Vagina (tissue), 2 donors: Measurements from ENCODE around the gene PAX2. TPM values are rescaled to one million over a fixed set of nuclear protein-coding genes. Genes with fewer than 3 reads are reported as not detected.
A peak's percentile ranks its signal among the peaks of the same experiment; 100 is the strongest.

Source experiments
- DNase-seq, 2 donors: peaks; one replicate each; pipeline ENCODE4 v3.0.0-alpha.2; 2017; ENCODE audit errors: extremely low spot score in 2 of 2
- H3K27ac ChIP-seq: fragments of 200-600 bp; sonication (generic); one replicate; pipeline ENCODE4 v1.5.1; 2019
- H3K27me3 ChIP-seq: fragments of 200-600 bp; sonication (generic); one replicate; pipeline ENCODE4 v1.5.1; 2019
- H3K36me3 ChIP-seq, 2 donors: fragments of 200-600 bp; sonication (generic); one replicate each; pipeline ENCODE4 v1.5.1; 2017 to 2019
- H3K4me1 ChIP-seq: fragments of 200-600 bp; sonication (generic); one replicate; pipeline ENCODE4 v1.5.1; 2019
- H3K4me3 ChIP-seq, 2 donors: fragments of 200-600 bp; sonication (generic); 1 replicate in 1 of 2; 2 replicates in 1 of 2; pipeline ENCODE4 v1.5.1; 2016 to 2019
- H3K9me3 ChIP-seq: fragments of 200-600 bp; sonication (generic); one replicate; pipeline ENCODE4 v1.5.1; 2019
- POLR2A ChIP-seq, 2 donors: fragments of 450-650 bp; IDR thresholded peaks; one replicate each; pipeline ENCODE4 v1.6.1; 2017; ENCODE audit warnings: antibody characterized with exemption in 2 of 2, mild to moderate bottlenecking in 2 of 2, moderate library complexity in 2 of 2
- POLR2AphosphoS5 ChIP-seq, 2 donors: sonication (generic); formaldehyde crosslinking; IDR thresholded peaks; one replicate each; pipeline ENCODE4 v1.9.0; 2017; ENCODE audit warnings: antibody characterized with exemption in 2 of 2, mild to moderate bottlenecking in 2 of 2, low read depth in 1 of 2; ENCODE audit not compliant: insufficient read depth in 1 of 2
- intact Hi-C: fragments of 100-400 bp; cut with DNase I; formaldehyde crosslinking; loops from one replicate; pipeline ENCODE4 v1.15.1; 2023
- total RNA-seq: library from RNA; depleted of rRNA; stranded (reverse); fragments of >200 nt; gene quantifications from one replicate; pipeline ENCODE4 v1.2.3, GENCODE V29; 2016
- TF ChIP-seq, protein P1 (sequence below), 3 experiments: fragments of 450-650 bp in 2 of 3; fragments of 200-600 bp in 1 of 3; sonication (generic) in 1 of 3; IDR thresholded peaks; one replicate each; pipeline ENCODE4 v1.5.1; 2017 to 2019; ENCODE audit warnings: antibody characterized with exemption in 3 of 3, mild to moderate bottlenecking in 2 of 3, moderate library complexity in 2 of 3

The PAX2 gene
- total RNA-seq, 1 donor from 2014 or later: not detected

DNA sequence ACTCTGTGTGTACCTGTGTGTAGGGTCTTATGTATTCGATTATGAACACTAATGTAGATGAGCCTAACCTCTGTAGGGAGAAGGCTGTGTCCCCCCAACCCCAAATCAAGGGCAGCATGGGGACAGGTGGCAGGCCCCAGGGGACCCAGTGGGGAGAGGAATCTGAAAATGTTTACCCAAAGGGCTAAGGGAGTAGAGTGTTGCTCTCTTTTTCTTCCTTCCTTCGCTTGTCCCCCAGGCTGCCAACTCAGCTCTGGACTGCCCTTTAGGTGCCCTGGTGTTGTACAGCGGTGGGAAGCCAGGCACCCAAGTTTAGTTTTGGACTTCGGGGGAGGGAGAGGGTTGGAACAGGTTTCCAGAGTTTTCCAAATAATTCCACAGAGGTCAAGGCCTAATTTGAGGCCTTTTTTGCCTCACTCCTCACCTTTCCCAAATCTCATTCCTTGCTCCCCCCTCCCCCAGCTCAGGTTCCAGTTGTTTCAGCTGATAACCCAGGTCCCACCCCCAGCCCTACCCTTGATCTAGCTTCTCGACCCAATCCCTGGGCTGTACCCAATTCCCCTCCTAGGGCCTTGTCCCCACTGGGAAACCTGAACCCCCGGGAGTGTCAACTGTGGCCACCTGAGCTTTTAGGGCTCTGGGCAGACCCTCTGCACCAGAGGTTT, 9.1 kb upstream of the PAX2 start:
- intact Hi-C loops: no loop called here
- no peaks in the 10 kb centered on the region for H3K36me3 ChIP-seq
- no peak overlapping the region for H3K27ac ChIP-seq
- peaks cover 39% of the 10 kb centered on the region for H3K27me3 ChIP-seq
- TF ChIP-seq POLR2A (IDR thresholded peaks at IDR 0.05) (no peak), POLR2AphosphoS5 (IDR thresholded peaks at IDR 0.05; ENCODE audit: insufficient read depth in 1 of 2, low read depth in 1 of 2) (no peak)
- TF ChIP-seq, protein P1, sequence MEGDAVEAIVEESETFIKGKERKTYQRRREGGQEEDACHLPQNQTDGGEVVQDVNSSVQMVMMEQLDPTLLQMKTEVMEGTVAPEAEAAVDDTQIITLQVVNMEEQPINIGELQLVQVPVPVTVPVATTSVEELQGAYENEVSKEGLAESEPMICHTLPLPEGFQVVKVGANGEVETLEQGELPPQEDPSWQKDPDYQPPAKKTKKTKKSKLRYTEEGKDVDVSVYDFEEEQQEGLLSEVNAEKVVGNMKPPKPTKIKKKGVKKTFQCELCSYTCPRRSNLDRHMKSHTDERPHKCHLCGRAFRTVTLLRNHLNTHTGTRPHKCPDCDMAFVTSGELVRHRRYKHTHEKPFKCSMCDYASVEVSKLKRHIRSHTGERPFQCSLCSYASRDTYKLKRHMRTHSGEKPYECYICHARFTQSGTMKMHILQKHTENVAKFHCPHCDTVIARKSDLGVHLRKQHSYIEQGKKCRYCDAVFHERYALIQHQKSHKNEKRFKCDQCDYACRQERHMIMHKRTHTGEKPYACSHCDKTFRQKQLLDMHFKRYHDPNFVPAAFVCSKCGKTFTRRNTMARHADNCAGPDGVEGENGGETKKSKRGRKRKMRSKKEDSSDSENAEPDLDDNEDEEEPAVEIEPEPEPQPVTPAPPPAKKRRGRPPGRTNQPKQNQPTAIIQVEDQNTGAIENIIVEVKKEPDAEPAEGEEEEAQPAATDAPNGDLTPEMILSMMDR (IDR thresholded peaks at IDR 0.05): no peak
- H3K9me3 ChIP-seq: no peaks in the 10 kb centered on the region
- no peak overlapping the region for H3K4me3 ChIP-seq
- no peak for DNase-seq
- H3K4me1 ChIP-seq: peaks cover 27% of the 10 kb centered on the region

DNA sequence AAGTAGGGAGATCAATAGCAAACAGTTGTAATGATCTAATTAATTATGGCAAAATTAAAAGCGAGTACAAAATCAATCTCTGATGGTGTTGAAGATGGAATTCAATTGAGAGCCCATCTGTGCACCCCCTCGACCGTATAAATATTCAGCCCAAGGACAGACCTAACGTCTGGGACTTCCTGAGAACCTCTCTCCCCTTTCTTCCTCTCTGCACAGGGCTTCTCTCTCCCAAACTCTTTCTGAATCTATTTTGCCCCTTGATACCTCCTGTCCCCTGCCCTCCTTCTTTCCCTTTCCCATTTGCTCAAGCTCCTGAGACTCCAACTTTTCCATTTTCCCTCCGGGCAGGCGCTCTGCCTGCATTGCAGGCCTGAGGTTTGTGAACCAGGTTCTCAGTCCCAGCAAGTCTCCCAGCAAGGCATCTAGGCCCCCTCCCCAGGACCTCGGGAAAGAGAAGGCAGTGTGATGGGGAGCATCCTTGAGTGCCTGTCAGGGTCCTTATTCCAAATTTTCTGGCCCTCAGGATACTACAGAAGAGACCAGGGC, 8.5 kb upstream of the PAX2 start:
- no peaks in the 10 kb centered on the region for H3K36me3 ChIP-seq
- TF ChIP-seq, protein P1 (IDR thresholded peaks at IDR 0.05): no peak
- no peak for TF ChIP-seq POLR2A (IDR thresholded peaks at IDR 0.05)
- no peak for TF ChIP-seq POLR2AphosphoS5 (IDR thresholded peaks at IDR 0.05; ENCODE audit: insufficient read depth in 1 of 2, low read depth in 1 of 2)
- no peak for DNase-seq
- intact Hi-C loops: no loop called here
- peak overlapping the region in 1 of 2 donors; percentile 8 for H3K4me3 ChIP-seq
- peaks cover 25% of the 10 kb centered on the region for H3K4me1 ChIP-seq
- no peaks in the 10 kb centered on the region for H3K9me3 ChIP-seq
- H3K27ac ChIP-seq: no peak overlapping the region
- H3K27me3 ChIP-seq: peaks cover 37% of the 10 kb centered on the region

DNA sequence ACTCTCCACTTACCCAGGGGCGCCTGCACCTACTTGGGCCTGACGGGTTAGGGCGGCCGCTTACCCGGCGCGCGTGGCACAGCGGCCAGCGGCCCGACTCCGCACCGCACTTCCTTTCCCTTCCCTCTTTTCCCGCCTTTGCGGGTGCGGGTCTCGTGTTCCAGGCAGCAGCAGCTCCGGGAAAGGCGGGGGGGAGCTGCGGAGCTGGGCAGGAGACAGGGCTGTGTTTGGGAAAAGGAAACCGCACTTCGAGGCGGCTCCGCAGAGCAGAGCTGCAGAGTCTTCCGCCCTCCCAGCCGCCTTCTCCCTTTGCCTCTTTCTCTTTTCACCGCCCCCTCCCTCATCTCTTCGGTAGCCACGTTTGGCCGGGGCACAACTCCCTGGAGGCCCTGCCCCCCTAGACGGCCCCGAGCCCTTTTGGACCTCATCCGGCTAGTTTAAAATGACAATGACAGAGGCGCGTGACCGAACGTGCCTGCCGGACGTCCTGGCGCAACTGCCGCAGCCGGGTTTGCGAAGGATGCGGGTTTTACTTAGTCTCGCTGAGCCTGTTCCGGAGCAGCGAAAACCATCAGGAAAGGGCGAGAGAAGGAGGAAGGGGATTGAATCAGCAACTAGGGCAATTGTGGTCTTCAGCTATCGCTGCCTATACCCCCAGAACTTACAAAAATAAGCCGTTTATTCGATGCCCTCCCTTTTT, 7.9 kb upstream of the PAX2 start:
- Histone ChIP-seq H3K9me3 (no peaks in the 10 kb centered on the region), H3K36me3 (no peaks in the 10 kb centered on the region), H3K4me1 (peaks cover 25% of the 10 kb centered on the region), H3K27ac (no peak overlapping the region), H3K4me3 (peak overlapping the region in 1 of 2 donors; percentile 8), H3K27me3 (peaks cover 37% of the 10 kb centered on the region)
- no peak for DNase-seq
- TF ChIP-seq, protein P1 (IDR thresholded peaks at IDR 0.05): no peak
- TF ChIP-seq POLR2AphosphoS5 (IDR thresholded peaks at IDR 0.05; ENCODE audit: insufficient read depth in 1 of 2, low read depth in 1 of 2): no peak
- no peak for TF ChIP-seq POLR2A (IDR thresholded peaks at IDR 0.05)
- intact Hi-C loops: no loop called here

DNA sequence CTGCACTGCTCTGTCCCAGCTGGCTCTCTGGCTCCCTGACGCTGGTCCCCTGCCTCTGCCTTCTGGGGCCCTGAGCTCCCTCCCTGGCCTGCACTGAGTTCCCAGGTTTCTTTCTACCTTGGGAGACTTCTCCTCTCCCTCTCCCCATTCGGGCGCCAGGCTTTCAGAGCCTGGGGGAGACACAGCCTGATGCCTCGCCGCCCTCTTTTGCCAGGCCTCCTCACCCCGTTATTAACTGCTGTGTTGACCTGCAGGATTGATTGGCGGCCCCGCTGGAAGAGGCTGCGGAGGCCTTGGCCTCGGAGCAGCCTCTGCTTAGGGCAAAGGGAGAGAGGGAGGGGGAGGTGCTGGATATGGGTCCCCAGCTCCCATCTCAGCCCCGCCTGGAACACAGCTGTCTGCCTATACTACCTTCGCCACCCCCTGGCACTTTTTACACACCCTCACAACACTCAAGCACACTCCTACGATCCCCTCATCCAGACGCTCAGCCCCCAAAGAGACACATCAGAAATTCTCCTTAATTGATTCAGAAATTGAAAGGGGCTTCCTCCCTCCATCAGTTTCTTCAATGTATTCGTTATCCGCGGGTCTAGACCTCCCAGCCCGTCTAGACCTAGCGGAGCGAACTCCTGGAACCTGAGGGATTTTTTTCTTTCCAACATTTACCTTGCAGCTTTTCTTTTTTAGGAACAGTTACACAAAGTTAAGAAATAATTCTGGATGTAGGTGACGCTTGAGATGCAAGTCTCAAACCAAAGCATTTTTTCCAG, 7.1 kb upstream of the PAX2 start:
- Histone ChIP-seq H3K36me3 (no peaks in the 10 kb centered on the region), H3K4me3 (no peak overlapping the region), H3K27me3 (peaks cover 37% of the 10 kb centered on the region), H3K4me1 (peaks cover 25% of the 10 kb centered on the region), H3K9me3 (no peaks in the 10 kb centered on the region), H3K27ac (no peak overlapping the region)
- intact Hi-C loops: no loop called here
- TF ChIP-seq, protein P1 (IDR thresholded peaks at IDR 0.05): no peak
- TF ChIP-seq POLR2A (IDR thresholded peaks at IDR 0.05) (no peak), POLR2AphosphoS5 (IDR thresholded peaks at IDR 0.05; ENCODE audit: insufficient read depth in 1 of 2, low read depth in 1 of 2) (no peak)
- DNase-seq: no peak
